ENCODE measurements around the gene EPHB1.

Gene EPHB1

DNA sequence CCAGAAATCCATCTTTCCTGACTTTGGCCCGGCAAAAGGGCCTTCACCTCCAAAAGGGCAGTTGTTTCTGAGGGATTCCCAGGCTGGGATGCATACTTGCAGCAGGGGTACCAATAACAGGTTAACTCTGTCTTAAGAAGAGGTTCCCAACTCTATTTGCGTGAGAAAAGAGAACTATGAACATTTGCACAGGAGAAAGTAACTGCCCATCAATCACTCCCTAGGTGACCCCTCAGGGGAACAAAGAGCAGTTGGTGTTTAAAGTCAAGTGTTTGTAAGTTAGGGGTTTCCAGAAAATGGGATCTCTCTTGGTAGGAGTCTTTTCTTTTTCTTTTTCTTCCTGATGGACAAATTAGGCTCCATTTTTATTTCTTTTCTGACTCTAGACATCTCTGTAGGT, 97.3 kb downstream of the EPHB1 start:
- Histone ChIP-seq H3K27ac (replicated peaks) (no peak overlapping the region), H3K4me3 (replicated peaks; ENCODE audit: insufficient read depth, low read length) (no peak overlapping the region), H3K27me3 (ENCODE audit: insufficient read depth, poor library complexity, severe bottlenecking) (peaks cover 7% of the 10 kb centered on the region)
- no peak for DNase-seq (ENCODE audit: low read depth in 1 of 2, low spot score in 1 of 2)
- TF ChIP-seq POLR2AphosphoS5 (IDR thresholded peaks at IDR 0.05; ENCODE audit: low read depth) (no peak), SPI1 (IDR thresholded peaks at IDR 0.05; ENCODE audit: borderline replicate concordance, low read depth) (no peak), GABPA (IDR thresholded peaks at IDR 0.05; ENCODE audit: low read depth) (no peak)
- TF ChIP-seq, protein P1, sequence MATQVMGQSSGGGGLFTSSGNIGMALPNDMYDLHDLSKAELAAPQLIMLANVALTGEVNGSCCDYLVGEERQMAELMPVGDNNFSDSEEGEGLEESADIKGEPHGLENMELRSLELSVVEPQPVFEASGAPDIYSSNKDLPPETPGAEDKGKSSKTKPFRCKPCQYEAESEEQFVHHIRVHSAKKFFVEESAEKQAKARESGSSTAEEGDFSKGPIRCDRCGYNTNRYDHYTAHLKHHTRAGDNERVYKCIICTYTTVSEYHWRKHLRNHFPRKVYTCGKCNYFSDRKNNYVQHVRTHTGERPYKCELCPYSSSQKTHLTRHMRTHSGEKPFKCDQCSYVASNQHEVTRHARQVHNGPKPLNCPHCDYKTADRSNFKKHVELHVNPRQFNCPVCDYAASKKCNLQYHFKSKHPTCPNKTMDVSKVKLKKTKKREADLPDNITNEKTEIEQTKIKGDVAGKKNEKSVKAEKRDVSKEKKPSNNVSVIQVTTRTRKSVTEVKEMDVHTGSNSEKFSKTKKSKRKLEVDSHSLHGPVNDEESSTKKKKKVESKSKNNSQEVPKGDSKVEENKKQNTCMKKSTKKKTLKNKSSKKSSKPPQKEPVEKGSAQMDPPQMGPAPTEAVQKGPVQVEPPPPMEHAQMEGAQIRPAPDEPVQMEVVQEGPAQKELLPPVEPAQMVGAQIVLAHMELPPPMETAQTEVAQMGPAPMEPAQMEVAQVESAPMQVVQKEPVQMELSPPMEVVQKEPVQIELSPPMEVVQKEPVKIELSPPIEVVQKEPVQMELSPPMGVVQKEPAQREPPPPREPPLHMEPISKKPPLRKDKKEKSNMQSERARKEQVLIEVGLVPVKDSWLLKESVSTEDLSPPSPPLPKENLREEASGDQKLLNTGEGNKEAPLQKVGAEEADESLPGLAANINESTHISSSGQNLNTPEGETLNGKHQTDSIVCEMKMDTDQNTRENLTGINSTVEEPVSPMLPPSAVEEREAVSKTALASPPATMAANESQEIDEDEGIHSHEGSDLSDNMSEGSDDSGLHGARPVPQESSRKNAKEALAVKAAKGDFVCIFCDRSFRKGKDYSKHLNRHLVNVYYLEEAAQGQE (IDR thresholded peaks at IDR 0.05; ENCODE audit: insufficient replicate concordance, low read depth), result no peak
- TF ChIP-seq, protein P2, sequence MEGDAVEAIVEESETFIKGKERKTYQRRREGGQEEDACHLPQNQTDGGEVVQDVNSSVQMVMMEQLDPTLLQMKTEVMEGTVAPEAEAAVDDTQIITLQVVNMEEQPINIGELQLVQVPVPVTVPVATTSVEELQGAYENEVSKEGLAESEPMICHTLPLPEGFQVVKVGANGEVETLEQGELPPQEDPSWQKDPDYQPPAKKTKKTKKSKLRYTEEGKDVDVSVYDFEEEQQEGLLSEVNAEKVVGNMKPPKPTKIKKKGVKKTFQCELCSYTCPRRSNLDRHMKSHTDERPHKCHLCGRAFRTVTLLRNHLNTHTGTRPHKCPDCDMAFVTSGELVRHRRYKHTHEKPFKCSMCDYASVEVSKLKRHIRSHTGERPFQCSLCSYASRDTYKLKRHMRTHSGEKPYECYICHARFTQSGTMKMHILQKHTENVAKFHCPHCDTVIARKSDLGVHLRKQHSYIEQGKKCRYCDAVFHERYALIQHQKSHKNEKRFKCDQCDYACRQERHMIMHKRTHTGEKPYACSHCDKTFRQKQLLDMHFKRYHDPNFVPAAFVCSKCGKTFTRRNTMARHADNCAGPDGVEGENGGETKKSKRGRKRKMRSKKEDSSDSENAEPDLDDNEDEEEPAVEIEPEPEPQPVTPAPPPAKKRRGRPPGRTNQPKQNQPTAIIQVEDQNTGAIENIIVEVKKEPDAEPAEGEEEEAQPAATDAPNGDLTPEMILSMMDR (IDR thresholded peaks at IDR 0.05; ENCODE audit: insufficient read depth, low read length), result no peak

DNA sequence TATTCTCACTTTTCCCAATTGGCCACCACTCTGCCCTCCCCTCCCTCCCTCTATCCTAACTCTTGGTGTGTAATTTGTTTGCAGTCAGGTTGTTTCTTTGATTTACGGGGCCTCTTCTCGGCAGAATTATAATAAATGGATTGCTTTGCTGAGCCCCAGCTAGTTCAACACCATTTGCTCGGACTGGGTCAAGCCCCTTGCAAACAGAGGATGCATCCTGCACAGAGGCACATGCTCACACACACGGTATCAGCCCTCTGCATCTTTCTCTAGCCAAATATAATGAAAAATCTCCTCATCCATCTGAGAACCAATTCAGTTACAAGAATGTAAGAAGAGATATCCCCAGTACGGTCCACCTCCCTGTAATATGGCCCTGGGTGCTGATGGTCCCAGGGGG, 97.7 kb downstream of the EPHB1 start:
- Histone ChIP-seq H3K27me3 (ENCODE audit: insufficient read depth, poor library complexity, severe bottlenecking) (peaks cover 7% of the 10 kb centered on the region), H3K4me3 (replicated peaks; ENCODE audit: insufficient read depth, low read length) (no peak overlapping the region), H3K27ac (replicated peaks) (no peak overlapping the region)
- TF ChIP-seq GABPA (IDR thresholded peaks at IDR 0.05; ENCODE audit: low read depth) (no peak), SPI1 (IDR thresholded peaks at IDR 0.05; ENCODE audit: borderline replicate concordance, low read depth) (no peak)
- DNase-seq (ENCODE audit: low read depth in 1 of 2, low spot score in 1 of 2), result no peak

DNA sequence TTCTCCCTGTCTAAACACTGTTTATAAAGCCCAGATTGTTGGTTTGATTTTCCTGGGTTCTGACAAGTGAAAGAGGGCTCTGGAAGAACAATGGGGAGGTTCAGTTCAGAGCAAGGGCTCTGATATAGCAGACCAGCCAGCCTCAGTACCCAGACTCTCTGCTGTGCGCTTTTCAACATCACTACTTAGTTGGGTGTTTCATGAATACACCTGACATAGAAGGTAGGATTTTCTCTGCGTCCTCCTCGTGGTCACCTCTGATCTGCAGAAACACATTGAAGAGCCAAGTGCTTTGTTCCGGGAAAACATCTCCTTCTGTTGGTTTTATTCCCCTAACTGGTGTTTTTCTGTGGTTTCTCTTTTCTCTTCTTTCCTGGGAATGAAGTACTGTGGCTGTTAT, 99.5 kb downstream of the EPHB1 start:
- DNase-seq (ENCODE audit: low read depth in 1 of 2, low spot score in 1 of 2), result no peak
- Histone ChIP-seq H3K27ac (replicated peaks) (no peak overlapping the region), H3K4me3 (replicated peaks; ENCODE audit: insufficient read depth, low read length) (no peak overlapping the region), H3K27me3 (ENCODE audit: insufficient read depth, poor library complexity, severe bottlenecking) (peaks cover 7% of the 10 kb centered on the region)
- TF ChIP-seq, protein P1 (IDR thresholded peaks at IDR 0.05; ENCODE audit: insufficient replicate concordance, low read depth), result no peak

DNA sequence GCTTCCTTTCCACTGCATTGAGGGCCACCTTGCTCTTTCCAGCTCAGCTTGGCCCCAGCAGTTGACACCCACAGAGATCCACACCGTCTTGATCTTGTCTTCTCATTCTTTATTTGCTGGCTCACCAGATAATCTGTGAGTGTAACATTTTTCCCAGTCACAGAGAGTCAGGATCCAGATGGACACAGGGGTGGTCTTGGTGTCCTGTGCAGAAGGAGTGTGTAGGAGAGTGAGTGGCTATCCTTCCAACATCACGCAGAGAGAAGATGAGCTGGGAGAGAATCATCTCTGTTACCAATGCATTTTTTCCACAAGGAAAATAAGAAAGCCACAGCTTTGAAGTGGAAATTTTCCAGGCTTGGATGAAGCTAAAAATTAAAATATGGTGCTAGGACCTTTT, 100.1 kb downstream of the EPHB1 start:
- peaks cover 7% of the 10 kb centered on the region for H3K27me3 ChIP-seq (ENCODE audit: insufficient read depth, poor library complexity, severe bottlenecking)
- TF ChIP-seq, protein P2 (IDR thresholded peaks at IDR 0.05; ENCODE audit: insufficient read depth, low read length), result no peak
- no peak for TF ChIP-seq SPI1 (IDR thresholded peaks at IDR 0.05; ENCODE audit: borderline replicate concordance, low read depth)
- TF ChIP-seq, protein P1 (IDR thresholded peaks at IDR 0.05; ENCODE audit: insufficient replicate concordance, low read depth), result no peak
- TF ChIP-seq POLR2AphosphoS5 (IDR thresholded peaks at IDR 0.05; ENCODE audit: low read depth), result no peak
- TF ChIP-seq GABPA (IDR thresholded peaks at IDR 0.05; ENCODE audit: low read depth), result no peak

More for the DNA sequence above, 100.1 kb downstream of the EPHB1 start:
- no peak for DNase-seq (ENCODE audit: low read depth in 1 of 2, low spot score in 1 of 2)
- no peak overlapping the region for H3K27ac ChIP-seq (replicated peaks)
- H3K4me3 ChIP-seq (replicated peaks; ENCODE audit: insufficient read depth, low read length), result no peak overlapping the region
